HG03139 (cell line): ENCODE results near the gene NPY5R.
A peak's percentile ranks its signal among the peaks of the same experiment; 100 is the strongest.

Experiments used
- ATAC-seq: cut with Tn5 transposase; IDR thresholded peaks from one replicate; pipeline ENCODE4 v1.9.1; 2021; ENCODE audit not compliant: unreplicated experiment

The NPY5R gene

DNA sequence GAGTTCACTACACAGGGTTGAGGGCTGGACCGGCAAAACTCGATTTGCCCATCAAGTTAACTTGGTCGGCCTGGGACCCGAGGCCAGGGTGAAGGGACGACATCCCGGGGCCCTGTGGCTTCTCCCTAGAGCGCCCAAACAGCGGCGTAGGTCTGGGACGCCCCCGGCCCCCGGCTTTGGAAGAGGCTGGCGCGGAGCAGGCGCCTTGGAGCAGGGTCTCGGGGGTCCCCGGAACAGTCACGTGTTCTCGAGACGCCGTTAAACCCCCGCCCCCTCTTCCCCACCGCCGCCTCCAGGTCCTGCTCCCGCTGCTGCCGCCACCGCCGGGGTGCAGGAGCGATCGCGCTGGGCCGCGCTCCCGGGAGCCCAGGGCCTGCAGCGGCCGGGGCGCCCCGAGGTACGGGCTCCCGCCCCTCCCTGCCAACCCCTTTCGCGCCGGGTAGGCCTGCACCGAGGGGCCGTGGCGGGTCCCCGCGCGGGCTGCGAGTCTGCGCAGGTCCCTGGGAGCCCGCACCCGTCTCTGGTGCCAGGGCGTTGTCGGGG lies at the start of gene NPY5R:
Gene NPY5R (plus strand): TSS at position 289 of the 543 bp plus-strand sequence. CDS start 6,382 bp downstream, outside the sequence.
- ATAC-seq = no peak

DNA sequence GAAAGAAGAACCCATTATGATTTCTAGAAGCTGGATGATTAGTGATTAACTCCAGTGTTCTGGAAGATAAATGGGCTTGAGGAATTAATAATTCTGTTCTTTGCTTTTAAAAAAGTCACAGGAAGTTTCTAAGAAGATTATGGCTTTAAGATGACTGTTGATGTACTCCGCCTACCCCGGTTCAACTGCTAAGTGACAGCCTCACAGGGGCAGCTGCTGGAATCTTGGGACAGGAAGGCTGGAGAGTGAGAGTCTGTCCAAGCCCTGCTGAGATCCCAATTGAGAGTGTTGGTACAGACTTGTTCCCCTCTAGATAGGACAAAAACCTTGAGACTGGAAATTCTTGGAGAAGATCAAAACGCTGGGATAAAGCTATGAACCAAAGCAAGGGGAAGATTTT lies 48.6 kb upstream of the NPY5R start:
- no peak for ATAC-seq

DNA sequence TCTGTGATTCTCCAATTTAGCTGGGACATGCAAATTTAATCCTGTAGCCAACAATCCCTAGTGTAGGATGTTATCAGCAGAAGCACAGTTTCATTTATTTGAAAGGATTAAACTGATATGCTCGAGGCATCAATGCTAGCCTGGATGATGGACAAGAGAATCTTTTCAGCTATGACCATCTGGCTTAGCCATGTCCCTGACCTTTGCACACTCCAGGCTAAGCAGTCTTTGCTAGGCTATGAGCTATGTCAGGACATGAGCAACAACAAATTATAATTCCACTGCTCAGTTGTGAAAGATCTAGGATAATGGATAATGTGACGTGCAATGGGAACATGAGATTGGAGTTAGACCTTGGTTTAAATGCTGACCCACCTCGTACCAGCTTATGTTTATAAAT lies 43.2 kb upstream of the NPY5R start:
- no peak for ATAC-seq

DNA sequence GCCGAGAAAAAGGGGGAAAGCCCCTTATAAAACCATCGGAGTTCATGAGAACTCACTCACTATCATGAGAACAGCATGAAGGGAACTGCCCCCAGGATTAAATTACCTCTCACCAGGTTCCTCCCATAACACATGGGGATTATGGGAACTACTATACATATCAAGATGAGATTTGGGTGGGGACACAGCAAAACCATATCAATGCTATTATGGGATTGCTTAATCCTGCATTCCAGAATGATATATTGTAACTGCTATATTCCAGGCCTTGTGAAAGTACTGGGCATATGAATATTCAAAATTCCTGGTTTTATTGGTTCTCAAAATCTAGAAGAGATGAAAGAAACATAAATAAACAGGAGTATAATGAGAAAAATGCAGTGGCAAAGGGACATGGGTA lies 40.6 kb upstream of the NPY5R start:
- no peak for ATAC-seq

DNA sequence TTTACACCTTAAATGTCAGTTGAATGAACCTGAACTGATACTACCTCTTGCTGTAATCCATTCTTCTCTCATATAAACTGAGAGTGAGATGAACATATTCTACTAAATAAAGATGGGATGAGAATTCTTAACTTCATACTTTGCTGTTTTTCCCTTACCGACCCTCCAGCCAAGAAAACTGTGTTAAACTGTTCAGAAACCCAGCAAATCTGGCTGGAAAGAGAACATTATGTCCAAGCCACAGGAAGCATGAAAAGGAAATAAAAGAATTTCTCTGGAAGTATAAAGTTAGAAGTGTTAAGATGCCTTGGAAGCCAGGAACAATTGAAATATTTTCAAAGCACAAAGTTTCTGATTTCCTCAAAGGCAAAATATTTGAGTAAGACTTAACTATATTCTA lies 34.2 kb upstream of the NPY5R start:
- ATAC-seq = no peak

DNA sequence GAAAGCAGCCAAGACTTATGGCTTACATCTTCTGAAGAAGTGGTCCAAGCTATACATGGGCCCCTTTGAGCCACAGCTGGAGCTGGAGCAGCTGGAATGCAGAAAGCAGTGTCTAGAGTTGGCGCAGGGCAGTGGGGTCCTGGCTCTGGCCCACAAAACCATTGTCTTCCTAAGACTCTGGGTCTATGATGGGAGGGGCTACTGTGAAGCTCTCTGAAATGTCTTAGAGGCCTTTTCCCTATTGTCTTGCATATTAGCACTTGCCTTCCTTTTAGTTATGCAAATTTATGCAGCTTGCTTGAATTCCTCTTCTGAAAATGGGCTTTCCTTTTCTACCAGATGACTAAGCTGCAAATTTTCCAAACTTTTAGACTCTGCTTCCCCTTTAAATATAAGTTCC lies 26.6 kb upstream of the NPY5R start:
- no peak for ATAC-seq

DNA sequence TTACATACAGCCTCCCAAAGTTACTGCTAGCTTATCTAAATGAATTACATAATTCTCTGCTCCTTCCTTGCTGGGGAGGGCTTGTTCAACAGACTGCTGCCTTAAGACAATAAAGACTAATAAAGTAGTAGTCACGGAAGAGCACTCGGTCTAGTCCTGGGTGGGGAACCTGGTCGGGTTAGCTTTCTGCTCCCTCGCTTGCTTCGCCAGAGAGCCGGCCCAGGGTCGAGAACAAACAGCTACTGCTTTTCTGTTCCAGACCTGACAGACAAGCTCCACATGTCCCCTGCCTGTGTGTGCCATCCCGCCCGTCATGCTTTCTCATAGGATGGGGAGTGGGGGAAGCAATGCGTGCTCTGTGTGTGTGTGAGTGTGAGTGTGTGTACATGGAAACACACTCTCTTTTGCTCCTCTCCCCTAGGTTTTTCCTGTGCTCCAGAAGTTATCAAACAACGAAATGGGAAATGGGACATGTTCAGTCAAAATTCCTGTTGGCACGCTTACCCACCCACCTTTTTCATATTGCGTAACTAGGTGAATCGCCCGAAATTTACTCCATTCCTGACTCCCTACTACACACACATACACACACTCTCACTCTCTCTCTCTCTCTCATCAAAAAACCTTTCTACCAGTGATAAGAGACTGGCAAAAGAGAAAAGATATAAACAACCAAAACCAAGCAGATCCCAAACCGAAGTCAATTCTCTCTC lies 12.6 kb upstream of the NPY5R start:
- ATAC-seq = no peak

DNA sequence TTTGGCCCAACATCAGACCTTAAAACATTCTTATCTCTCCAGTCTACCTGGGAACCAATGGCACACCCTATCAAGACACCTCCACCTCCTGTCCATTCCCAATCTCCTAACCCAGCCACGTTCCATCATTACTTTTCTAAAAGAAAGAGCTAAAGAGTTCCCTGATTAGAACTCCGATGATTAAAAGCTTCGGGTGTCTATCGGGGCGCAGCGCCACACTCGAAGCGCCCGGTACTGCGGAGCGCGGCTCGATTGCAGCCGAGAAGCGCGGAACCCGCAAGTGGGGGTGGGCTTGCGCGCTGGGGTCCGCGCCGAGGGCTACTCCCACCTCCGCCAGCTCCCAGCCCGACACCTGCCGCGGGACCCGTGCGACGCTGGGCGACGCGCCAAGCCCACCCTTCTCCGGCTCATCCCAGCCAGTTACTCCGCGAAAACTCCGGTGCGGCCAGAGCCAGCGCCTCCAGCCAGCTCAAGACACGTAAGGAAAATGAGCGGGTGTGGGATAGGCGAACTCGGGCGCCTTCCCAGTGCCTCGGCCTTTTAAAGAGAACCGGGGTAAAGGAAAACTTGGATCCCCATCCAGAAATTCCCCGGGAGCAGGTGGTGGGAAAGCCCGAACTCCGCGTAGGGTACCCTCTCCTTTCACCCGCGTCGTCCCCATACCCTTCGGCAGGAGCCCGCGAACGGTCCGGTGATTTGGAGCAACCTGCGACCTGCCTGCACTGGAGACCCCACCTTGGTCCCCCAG lies 11.9 kb upstream of the NPY5R start:
- ATAC-seq = no peak

DNA sequence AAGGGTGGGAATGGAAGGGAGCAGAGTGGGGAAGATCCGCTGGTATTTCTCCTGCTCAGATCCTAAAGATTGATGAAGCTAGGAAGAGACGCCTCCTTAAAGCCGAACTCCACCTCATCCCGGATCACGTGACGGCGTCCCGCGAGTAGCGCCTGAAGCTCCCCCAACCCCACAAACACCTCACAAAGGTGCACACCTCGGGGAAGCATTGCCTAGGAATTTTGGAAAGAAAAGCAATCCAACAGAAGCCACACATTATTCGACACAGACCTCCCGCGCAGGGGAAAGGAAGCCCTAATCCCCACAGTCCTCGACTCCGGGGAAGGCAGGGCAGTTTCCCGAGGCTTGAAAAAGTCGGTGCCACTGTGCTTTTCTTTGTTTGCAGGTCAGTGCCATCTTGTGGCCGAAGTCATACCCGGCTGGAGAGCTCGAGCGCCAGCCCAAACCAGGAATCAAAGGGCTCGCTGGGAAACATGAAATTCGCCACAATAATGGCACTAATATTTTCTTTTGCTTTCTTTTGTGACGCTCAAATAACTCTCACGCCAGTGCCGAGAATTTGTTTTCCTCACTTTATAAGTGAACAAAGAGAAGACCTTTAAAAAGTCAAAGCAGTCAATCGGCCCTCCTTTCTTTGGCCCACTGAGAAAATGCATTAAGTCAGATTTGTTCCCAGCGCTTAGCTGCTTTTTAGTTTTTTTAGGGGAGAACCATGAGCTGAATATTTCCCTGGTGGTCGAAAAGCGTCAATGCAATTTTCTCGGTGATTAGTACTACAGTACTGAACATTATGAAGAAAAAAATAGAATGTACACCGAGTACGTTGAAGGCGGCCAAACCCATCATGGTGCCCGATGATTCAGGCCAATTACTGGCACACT lies 10.9 kb upstream of the NPY5R start, which contains the start of gene NPY1R:
Gene NPY1R (minus strand): TSS at position 71 of the 881 bp plus-strand sequence. CDS start 6,042 bp downstream, outside the sequence.
- ATAC-seq = peak; percentile 86

DNA sequence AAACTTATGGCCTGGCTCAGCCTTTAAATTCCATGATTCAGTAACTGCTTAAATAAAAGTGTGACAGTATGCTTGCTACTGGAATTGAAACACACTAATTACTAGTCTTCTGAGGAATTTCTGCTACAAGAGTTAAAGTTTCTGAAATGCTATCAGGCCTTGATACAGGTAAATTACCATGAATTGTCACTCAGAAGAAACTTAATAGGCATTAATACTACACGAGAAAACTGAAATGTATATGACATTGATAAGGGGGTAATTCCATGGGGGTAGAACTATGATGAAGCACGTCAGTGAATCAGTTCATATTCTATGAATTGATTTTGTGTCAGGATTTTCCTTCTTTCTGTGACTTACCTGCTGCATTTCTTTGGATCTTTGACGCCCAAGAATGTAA lies 8.3 kb upstream of the NPY5R start:
- no peak for ATAC-seq

DNA sequence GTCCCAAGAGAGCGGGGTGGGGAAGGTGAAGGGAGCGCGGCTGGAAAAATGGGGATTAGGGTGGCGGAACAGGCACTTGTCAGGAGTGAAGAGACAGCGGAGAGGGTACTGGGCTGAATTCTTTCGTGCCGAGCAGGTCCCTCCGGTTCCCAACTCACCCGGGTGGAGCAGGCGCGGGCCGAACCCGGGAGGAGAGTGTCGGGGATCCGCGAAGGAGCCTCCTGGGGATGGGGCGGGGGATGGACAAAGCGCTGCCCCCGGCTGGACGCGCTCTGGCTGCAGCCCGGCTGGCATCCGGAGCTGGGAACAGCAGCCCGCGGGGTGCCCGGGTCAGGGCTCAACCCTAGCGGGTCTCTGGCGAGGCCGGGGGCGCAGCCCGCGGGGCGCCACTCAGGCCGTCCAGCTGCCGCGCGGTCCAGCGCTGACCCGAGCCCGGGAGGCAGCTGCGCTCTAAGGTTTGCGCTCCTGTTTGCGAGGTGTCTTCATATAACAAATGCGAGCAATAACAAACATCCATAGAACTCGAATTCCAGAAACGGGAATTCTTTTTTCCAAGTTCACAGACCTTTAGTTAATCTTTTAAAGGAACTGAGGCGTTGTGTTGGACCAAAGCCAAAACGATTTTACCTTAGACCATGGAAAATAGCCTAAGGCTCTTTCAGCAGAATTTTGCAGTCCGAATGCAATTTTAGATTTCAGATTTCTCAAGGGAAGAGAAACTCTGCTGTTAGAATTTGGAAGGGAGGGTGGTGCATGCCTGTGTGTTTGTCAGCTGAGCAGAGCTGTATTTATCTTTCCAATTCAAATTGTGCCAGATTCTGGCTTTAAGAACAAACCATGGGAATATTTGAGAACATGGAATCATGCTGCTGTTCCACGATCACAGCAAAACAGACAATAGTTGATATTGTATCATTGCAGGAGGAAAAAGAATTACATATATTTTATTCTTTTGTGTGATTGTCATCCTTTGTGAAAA lies 744 bp downstream of the NPY5R start:
- no peak for ATAC-seq

DNA sequence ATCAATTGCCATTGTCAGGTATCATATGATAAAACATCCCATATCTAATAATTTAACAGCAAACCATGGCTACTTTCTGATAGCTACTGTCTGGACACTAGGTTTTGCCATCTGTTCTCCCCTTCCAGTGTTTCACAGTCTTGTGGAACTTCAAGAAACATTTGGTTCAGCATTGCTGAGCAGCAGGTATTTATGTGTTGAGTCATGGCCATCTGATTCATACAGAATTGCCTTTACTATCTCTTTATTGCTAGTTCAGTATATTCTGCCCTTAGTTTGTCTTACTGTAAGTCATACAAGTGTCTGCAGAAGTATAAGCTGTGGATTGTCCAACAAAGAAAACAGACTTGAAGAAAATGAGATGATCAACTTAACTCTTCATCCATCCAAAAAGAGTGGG lies 7.0 kb downstream of the NPY5R start:
- ATAC-seq = no peak

DNA sequence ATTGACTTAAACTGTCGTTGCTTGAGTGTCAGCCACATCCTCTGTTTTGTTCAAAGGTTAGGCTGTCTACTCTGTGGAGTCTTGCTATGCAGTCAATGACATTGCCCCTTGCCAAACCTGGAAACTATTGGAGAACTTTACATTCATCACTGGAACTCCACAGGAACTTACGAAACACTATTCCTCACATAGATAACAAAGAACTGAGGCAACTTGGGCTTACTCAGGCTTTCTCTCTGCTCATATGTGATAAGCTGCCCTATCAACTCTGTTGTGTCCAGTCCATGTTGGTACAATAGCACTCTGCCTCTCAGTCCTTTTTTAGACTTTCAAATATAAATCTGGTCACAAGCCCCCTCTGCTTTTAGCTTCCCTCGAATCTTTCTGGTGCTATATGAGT lies 9.4 kb downstream of the NPY5R start:
- no peak for ATAC-seq

DNA sequence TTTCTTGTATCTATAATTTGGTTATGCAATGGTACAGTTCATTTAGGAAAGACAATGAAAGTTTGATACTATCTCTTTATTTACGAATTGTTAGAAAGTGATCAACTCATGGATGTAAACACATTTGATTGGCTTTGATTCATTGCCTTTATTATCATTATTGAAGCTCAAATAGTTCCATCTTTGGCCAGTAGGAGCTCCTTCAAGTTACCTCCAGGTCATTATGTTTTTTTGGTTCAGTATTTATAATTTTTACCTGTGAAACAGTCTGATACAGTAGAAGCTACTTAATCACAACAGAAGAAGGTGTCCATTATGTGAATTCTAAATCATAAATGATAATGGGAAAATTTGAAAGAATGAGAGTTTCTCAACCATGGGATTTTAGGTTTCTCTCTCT lies 12.4 kb downstream of the NPY5R start:
- no peak for ATAC-seq

DNA sequence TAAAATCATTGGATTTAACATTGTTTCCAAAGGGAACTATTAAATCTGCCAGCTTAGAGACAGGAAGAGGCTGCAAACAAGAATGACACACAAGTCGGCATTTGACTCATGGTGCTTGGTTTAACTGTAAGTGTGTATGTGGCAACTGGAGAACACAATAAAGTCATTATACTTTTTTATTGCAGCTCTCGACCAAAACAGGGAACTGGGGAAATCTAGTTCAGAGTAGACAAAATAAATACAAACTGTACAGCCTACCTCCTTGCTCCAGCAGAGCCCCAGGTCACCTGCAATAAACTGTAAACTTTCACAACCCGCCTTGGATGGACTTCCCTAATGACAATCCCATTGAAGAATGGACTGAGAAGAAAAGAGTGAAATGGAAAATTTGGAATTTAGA lies 24.0 kb downstream of the NPY5R start:
- no peak for ATAC-seq

DNA sequence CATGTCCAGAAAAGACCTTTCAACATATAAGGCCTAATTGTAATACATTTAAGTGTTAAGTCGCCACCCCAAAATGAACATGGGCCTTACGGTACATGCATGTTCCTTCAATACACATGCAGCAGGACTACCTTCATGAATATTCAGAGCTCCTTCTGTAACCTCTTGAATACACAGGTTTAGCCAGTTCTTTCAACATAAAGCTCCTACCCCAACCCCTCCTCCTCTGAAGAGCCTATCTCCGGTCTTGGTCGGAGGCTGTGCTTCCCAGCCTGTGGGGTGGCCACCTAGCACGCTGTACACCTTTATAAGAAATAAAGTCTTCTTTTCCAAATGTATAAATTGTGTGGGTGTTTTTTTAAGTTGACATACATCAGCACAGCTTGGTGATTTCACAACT lies 28.3 kb downstream of the NPY5R start:
- ATAC-seq = no peak

DNA sequence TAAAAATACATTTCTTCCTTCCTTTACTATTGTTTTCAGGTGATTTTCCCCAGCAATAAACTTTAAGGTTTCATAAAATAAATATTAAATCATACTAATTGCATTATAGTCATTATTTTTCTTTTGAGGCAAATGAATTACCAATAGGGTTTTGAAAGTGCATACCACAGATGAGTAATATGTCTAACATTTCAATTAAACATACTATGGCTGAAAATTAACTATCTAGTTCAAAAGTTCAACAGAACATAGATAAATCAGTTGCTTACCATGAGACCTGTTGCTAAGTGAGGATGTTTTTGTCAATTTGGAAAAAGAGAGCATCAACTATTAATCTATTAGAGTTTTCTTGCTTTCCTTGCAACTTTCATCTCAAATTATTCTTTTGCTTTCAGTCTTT lies 35.0 kb downstream of the NPY5R start:
- no peak for ATAC-seq

DNA sequence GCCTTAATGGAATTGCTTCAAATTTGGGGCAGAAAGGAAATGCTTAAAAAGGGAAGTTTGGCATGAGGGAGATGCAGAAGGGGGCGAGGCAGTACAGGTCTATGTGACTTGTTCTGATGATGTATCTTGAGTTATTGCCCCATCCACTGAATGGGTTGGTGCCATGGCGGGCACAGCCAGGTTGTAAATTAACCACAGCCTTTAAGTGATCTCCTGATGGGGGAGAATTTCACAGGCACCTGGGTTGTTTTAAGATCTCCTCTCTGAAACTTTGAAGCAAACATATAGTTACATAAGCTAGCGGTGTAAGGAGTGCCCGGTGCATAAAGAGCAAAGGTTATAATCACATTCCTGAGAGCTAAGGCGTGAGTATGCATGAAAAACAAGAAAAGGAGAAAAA lies 37.0 kb downstream of the NPY5R start:
- ATAC-seq = no peak

DNA sequence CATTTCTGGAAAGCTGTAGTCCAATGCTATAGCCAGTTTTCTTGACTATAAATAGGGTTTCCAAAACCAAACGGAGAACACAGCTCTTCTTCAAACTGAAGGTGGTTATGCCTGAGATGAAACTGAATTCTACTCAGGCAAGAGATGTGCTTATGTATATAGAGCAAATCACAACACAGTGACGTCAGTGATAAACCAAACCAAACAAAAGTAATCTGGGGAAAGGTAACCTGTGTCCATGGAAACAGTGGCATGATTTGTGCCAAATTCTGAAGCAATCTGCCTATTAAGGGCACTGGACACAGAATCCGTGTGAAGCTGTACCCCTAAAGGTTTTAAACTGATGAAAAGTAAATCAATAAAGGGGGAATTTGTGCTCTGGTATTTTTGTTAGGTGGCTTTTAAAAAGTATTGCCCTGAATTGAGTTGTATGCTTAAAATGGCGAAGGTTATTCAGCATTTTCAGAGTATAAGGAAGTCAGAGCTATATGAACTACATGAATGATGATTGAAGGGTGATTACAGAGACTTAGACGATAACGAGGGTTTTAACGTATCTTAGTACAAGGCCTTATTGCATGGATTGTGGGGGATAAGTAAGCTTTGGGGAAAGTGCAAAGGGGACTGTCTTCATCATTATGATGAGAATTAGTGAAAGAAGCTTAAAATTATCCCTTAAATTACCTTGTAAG lies 38.6 kb downstream of the NPY5R start:
- no peak for ATAC-seq

DNA sequence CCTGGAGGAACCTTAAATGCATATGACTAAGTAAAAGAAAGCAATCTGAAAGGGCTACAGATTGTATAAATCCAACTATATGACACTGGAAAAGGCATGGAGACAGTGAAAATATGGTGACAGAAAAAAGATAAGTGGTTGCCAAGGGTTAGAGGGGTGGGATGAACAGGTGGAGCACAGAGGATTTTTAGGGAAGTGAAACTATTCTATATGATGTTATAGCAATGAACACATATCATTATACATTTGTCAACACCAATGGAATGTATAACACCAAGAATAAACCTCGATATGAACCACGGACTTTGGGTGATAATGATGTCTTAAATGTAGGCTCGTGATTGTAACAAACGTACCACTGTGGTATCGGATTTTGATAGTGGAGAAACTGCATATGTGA lies 40.7 kb downstream of the NPY5R start:
- ATAC-seq = no peak
